A673 (cell line): ENCODE results near the gene TNFRSF18. TPM values are rescaled to one million over a fixed set of nuclear protein-coding genes. Genes with fewer than 3 reads are reported as not detected.
A peak's percentile ranks its signal among the peaks of the same experiment; 100 is the strongest.

Experiments
- BruUV-seq: library from RNA; stranded (reverse); fragments of 400-500 nt; replicated peaks from 2 replicates; lab custom pipeline; 2021; lab: Mats Ljungman, UMichigan
- CTCF ChIA-PET: fragments of 300-600 bp; sonication (Branson Sonifier 250); formaldehyde crosslinking; loops from one replicate; lab custom pipeline; 2022; ENCODE audit warnings: antibody characterized with exemption; lab: Charles Lee
- POLR2A ChIA-PET: fragments of 300-600 bp; sonication (Branson Sonifier 250); formaldehyde crosslinking; loops from one replicate; lab custom pipeline; 2022; ENCODE audit warnings: antibody characterized with exemption; ENCODE audit not compliant: low non-redundant PET; lab: Charles Lee
- DNase-seq: peaks from one replicate; pipeline ENCODE4 v3.0.0-alpha.2; 2015; ENCODE audit warnings: low spot score
- H3K27ac ChIP-seq: fragments of 200-600 bp; sonication (generic); 2 replicates; pipeline ENCODE4 v1.5.1; 2016; ENCODE audit warnings: mixed run types, low read depth, mild to moderate bottlenecking, mixed read lengths, antibody characterized with exemption, low read length; ENCODE audit not compliant: poor library complexity, severe bottlenecking
- H3K27me3 ChIP-seq: fragments of 200-600 bp; sonication (generic); replicated peaks from 2 replicates; pipeline ENCODE4 v1.6.1; 2017; ENCODE audit warnings: mixed run types, low read depth, mild to moderate bottlenecking, mixed read lengths, antibody characterized with exemption, low read length; ENCODE audit not compliant: insufficient read depth, poor library complexity
- H3K36me3 ChIP-seq: fragments of 200-600 bp; sonication (generic); 2 replicates; pipeline ENCODE4 v1.6.1; 2016; ENCODE audit warnings: mixed run types, mild to moderate bottlenecking, mixed read lengths, antibody characterized with exemption, low read length; ENCODE audit not compliant: insufficient read depth, poor library complexity, severe bottlenecking
- H3K4me1 ChIP-seq: fragments of 200-600 bp; sonication (generic); 2 replicates; pipeline ENCODE4 v1.6.1; 2017; ENCODE audit warnings: mixed run types, mild to moderate bottlenecking, mixed read lengths, antibody characterized with exemption, low read length; ENCODE audit not compliant: insufficient read depth, poor library complexity, severe bottlenecking
- H3K4me3 ChIP-seq: fragments of 200-600 bp; sonication (generic); 2 replicates; pipeline ENCODE4 v1.5.1; 2016; ENCODE audit warnings: low read depth, mixed run types, mild to moderate bottlenecking, mixed read lengths, low read length; ENCODE audit not compliant: poor library complexity, severe bottlenecking
- H3K9me3 ChIP-seq: fragments of 200-600 bp; sonication (generic); 2 replicates; pipeline ENCODE4 v1.6.1; 2016; ENCODE audit warnings: mixed run types, low read depth, mild to moderate bottlenecking, mixed read lengths, antibody characterized with exemption, low read length; ENCODE audit not compliant: poor library complexity, severe bottlenecking
- EZH2 ChIP-seq: fragments of 200-600 bp; sonication (generic); IDR thresholded peaks from 2 replicates; pipeline ENCODE4 v1.6.1; 2017; ENCODE audit warnings: borderline replicate concordance, low read depth, mild to moderate bottlenecking, mixed read lengths, antibody characterized with exemption, low read length; ENCODE audit not compliant: poor library complexity, severe bottlenecking
- intact Hi-C: fragments of 100-400 bp; cut with micrococcal nuclease; formaldehyde crosslinking; loops from one replicate; pipeline ENCODE4 v1.10.0; 2022; ENCODE audit not compliant: unreplicated experiment
- total RNA-seq: library from RNA; stranded (reverse); gene quantifications from 2 replicates; pipeline ENCODE4 v1.2.3, GENCODE V29; 2021
- TF ChIP-seq, protein P1 (sequence below): fragments of 300-800, 200-600 bp; sonication (generic); conservative IDR thresholded peaks from 2 replicates; pipeline ENCODE4 v1.5.1; 2017; ENCODE audit warnings: low read depth, mild to moderate bottlenecking, antibody characterized with exemption, low read length, moderate library complexity, mixed read lengths

The TNFRSF18 gene
- total RNA-seq, 1 experiment from 2014 or later, result 0.77 TPM

- TF ChIP-seq, protein P1, sequence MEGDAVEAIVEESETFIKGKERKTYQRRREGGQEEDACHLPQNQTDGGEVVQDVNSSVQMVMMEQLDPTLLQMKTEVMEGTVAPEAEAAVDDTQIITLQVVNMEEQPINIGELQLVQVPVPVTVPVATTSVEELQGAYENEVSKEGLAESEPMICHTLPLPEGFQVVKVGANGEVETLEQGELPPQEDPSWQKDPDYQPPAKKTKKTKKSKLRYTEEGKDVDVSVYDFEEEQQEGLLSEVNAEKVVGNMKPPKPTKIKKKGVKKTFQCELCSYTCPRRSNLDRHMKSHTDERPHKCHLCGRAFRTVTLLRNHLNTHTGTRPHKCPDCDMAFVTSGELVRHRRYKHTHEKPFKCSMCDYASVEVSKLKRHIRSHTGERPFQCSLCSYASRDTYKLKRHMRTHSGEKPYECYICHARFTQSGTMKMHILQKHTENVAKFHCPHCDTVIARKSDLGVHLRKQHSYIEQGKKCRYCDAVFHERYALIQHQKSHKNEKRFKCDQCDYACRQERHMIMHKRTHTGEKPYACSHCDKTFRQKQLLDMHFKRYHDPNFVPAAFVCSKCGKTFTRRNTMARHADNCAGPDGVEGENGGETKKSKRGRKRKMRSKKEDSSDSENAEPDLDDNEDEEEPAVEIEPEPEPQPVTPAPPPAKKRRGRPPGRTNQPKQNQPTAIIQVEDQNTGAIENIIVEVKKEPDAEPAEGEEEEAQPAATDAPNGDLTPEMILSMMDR, result no peak
- Histone ChIP-seq H3K4me1 (peaks cover 13% of the 10 kb centered on the region), H3K27ac (peak overlapping the region; percentile 89), H3K9me3 (peaks cover 3% of the 10 kb centered on the region), H3K36me3 (no peaks in the 10 kb centered on the region), H3K27me3 (no peaks in the 10 kb centered on the region), H3K4me3 (peak overlapping the region; percentile 55)
- ChIA-PET POLR2A (no interaction called here), CTCF (interaction anchor here (0.6 kb wide), 1 partner anchor 138 kb away, joined by 3 read pairs; no protein-coding TSS in a partner anchor)
- intact Hi-C loops, result no loop called here
- no TSS peak for BruUV-seq
- DNase-seq, result peak; percentile 94
Measured at GRCh38 chr1:1157426-1157913, 48.9 kb downstream of the TNFRSF18 start.

GRCh38 chr1:1157033-1157365, 49.4 kb downstream of the TNFRSF18 start:
- ChIA-PET POLR2A (no interaction called here), CTCF (no interaction called here)
- TF ChIP-seq, protein P1, result no peak
- TF ChIP-seq EZH2, result no peak
- no peak for DNase-seq
- Histone ChIP-seq H3K4me3 (no peak overlapping the region), H3K36me3 (no peaks in the 10 kb centered on the region), H3K9me3 (peaks cover 3% of the 10 kb centered on the region), H3K4me1 (peaks cover 13% of the 10 kb centered on the region), H3K27ac (no peak overlapping the region), H3K27me3 (no peaks in the 10 kb centered on the region)
- BruUV-seq, result no TSS peak
- intact Hi-C loops, result no loop called here

- intact Hi-C loops, result no loop called here
- Histone ChIP-seq H3K4me3 (no peak overlapping the region), H3K27ac (no peak overlapping the region), H3K36me3 (no peaks in the 10 kb centered on the region), H3K4me1 (peaks cover 13% of the 10 kb centered on the region), H3K27me3 (no peaks in the 10 kb centered on the region), H3K9me3 (peaks cover 3% of the 10 kb centered on the region)
- ChIA-PET CTCF (no interaction called here), POLR2A (no interaction called here)
- DNase-seq, result no peak
- TF ChIP-seq EZH2, result no peak
- TF ChIP-seq, protein P1, result no peak
- no TSS peak for BruUV-seq
Measured at GRCh38 chr1:1156140-1157032, 50.0 kb downstream of the TNFRSF18 start.
